ENCODE data around the gene SLC2A6. TPM values are rescaled to one million over a fixed set of nuclear protein-coding genes. Genes with fewer than 3 reads are reported as not detected.

SLC2A6 gene
- total RNA-seq, 4 donors from 2014 or later = 0.96 to 20.1 (median 3.4) TPM

GRCh38 chr9:133424187-133424586, 54.7 kb downstream of the SLC2A6 start:
- intact Hi-C loops (cut with DNase I; ENCODE audit: low total_unique reads) = no loop called here
- Histone ChIP-seq H3K27ac (no peak overlapping the region), H3K36me3 (no peaks in the 10 kb centered on the region), H3K4me3 (no peak overlapping the region), H3K9me3 (no peaks in the 10 kb centered on the region), H3K27me3 (peaks cover 21% of the 10 kb centered on the region), H3K4me1 (peaks cover 4 to 29% (median 17%) of the 10 kb centered on the region in 4 donors)
- no peak for DNase-seq
- in situ Hi-C loops (cut with MboI; ENCODE audit: low pct_ligation_motif_present in 1 of 4, low pct_unique_long_range_greater_than_20kb in 1 of 4, low sequenced_read_pairs in 3 of 4) = no loop called here
- WGBS, 2 donors (ENCODE audit: low coverage in 1 of 2) = 95 to 100% methylated on average over 2 to 12 of the region's 12 CpGs
- no peak for TF ChIP-seq EP300 (IDR thresholded peaks at IDR 0.05; ENCODE audit: low read depth)

DNA sequence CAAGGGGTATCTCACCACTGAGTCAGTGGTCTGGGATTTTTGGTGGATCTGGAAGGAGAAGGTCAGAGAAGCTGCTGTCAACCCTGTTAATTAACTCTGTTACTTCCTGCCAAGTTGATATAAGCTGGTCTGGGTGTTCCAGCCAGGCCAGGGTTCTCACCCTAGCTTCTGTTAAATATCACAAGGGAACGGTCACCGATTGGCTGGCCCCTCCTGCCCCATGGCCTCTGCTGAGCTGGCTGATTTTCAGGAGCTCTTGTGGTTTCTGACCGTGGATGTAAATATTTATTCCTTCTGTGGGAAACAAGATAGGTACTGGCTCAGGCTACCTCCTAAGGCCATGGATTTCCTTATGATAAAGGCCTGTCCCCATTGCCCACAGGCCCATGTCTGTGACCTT, 55.7 kb downstream of the SLC2A6 start:
- in situ Hi-C loops (cut with MboI; ENCODE audit: low pct_ligation_motif_present in 1 of 4, low pct_unique_long_range_greater_than_20kb in 1 of 4, low sequenced_read_pairs in 3 of 4) = no loop called here
- no peak overlapping the region for H3K27ac ChIP-seq
- no peaks in the 10 kb centered on the region for H3K36me3 ChIP-seq
- TF ChIP-seq POLR2A (IDR thresholded peaks at IDR 0.05) (no peak), POLR2AphosphoS5 (IDR thresholded peaks at IDR 0.05) (no peak), EP300 (IDR thresholded peaks at IDR 0.05; ENCODE audit: low read depth) (no peak)
- TF ChIP-seq, protein P1, sequence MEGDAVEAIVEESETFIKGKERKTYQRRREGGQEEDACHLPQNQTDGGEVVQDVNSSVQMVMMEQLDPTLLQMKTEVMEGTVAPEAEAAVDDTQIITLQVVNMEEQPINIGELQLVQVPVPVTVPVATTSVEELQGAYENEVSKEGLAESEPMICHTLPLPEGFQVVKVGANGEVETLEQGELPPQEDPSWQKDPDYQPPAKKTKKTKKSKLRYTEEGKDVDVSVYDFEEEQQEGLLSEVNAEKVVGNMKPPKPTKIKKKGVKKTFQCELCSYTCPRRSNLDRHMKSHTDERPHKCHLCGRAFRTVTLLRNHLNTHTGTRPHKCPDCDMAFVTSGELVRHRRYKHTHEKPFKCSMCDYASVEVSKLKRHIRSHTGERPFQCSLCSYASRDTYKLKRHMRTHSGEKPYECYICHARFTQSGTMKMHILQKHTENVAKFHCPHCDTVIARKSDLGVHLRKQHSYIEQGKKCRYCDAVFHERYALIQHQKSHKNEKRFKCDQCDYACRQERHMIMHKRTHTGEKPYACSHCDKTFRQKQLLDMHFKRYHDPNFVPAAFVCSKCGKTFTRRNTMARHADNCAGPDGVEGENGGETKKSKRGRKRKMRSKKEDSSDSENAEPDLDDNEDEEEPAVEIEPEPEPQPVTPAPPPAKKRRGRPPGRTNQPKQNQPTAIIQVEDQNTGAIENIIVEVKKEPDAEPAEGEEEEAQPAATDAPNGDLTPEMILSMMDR (IDR thresholded peaks at IDR 0.05) = no peak
- peaks cover 14% of the 10 kb centered on the region for H3K27me3 ChIP-seq
- no peak overlapping the region for H3K4me3 ChIP-seq
- 67% methylated on average over 3 of the region's 3 CpGs; no CpG with 5 or more reads in 1 of the 2 donors for WGBS, 2 donors (ENCODE audit: low coverage in 1 of 2)
- H3K4me1 ChIP-seq = peaks cover 3 to 21% (median 13%) of the 10 kb centered on the region in 4 donors
- H3K9me3 ChIP-seq = no peaks in the 10 kb centered on the region
- intact Hi-C loops (cut with DNase I; ENCODE audit: low total_unique reads) = no loop called here
- DNase-seq = no peak

GRCh38 chr9:133421615-133422542, 57.0 kb downstream of the SLC2A6 start, which contains the start of gene ADAMTS13:
TSS of gene ADAMTS13 (plus strand) at chr9:133422367. CDS start at chr9:133422444, 77 bp downstream.
- H3K4me3 ChIP-seq = no peak within 1 kb of the TSS
- in situ Hi-C loops (cut with MboI; ENCODE audit: low pct_ligation_motif_present in 1 of 4, low pct_unique_long_range_greater_than_20kb in 1 of 4, low sequenced_read_pairs in 3 of 4) = no loop called here
- peaks cover under 1% of the 10 kb centered on the region for H3K27me3 ChIP-seq
- DNase-seq = no peak
- no peaks in the 10 kb centered on the region for H3K36me3 ChIP-seq
- 40 to 58% methylated on average over 1 to 23 of the region's 23 CpGs for WGBS, 2 donors (ENCODE audit: low coverage in 1 of 2)
- no peaks in the 10 kb centered on the region for H3K9me3 ChIP-seq
- H3K27ac ChIP-seq = no peak within 1 kb of the TSS
- intact Hi-C loops (cut with DNase I; ENCODE audit: low total_unique reads) = no loop called here
- TF ChIP-seq EP300 (IDR thresholded peaks at IDR 0.05; ENCODE audit: low read depth) = no peak
- TF ChIP-seq, protein P1 (IDR thresholded peaks at IDR 0.05) = no peak
- no peak for TF ChIP-seq POLR2A (IDR thresholded peaks at IDR 0.05)
- no peak for TF ChIP-seq POLR2AphosphoS5 (IDR thresholded peaks at IDR 0.05)
- peaks cover 0 to 24% (median 16%) of the 10 kb centered on the region in 4 donors for H3K4me1 ChIP-seq

Other genes starting within 250 kb of the SLC2A6 start
- gene ABO, start 203.9 kb downstream of the SLC2A6 start, total RNA-seq = 100 to 1,000 TPM in 3 of 4 donors, 10 to 100 TPM in 1; 77.4 to 199 (median 141) TPM
- gene SURF6, start 142.9 kb downstream of the SLC2A6 start, total RNA-seq = 10 to 100 TPM; 18.1 to 61.3 (median 22.5) TPM
- gene MED22, start 131.0 kb downstream of the SLC2A6 start, total RNA-seq = 10 to 100 TPM; 21.5 to 50.5 (median 25.4) TPM
- 1,000 to 10,000 TPM in 2 of 4 donors, 100 to 1,000 TPM in 2; 725 to 1,490 (median 1,034) TPM for gene RPL7A, start 130.9 kb downstream of the SLC2A6 start, total RNA-seq
- gene SURF1, start 122.6 kb downstream of the SLC2A6 start, total RNA-seq = 10 to 100 TPM; 14.2 to 66.1 (median 50.2) TPM
- gene SURF2, start 122.5 kb downstream of the SLC2A6 start, total RNA-seq = 10 to 100 TPM in 3 of 4 donors, 1 to 10 TPM in 1; 3.7 to 21.4 (median 17.9) TPM
- 100 to 1,000 TPM in 3 of 4 donors, 10 to 100 TPM in 1; 89.4 to 205 (median 147) TPM for gene SURF4, start 103.0 kb downstream of the SLC2A6 start, total RNA-seq
- 1 to 10 TPM in 1 of 4 donors, under 1 TPM in 1, not detected in 2; 0.68 to 1.5 TPM for gene STKLD1, start 102.7 kb downstream of the SLC2A6 start, total RNA-seq
- gene REXO4, start 61.1 kb downstream of the SLC2A6 start, total RNA-seq = 10 to 100 TPM; 12.1 to 21.9 (median 16.0) TPM
- gene ADAMTS13, start 56.7 kb downstream of the SLC2A6 start, total RNA-seq = 10 to 100 TPM in 2 of 4 donors, 1 to 10 TPM in 2; 2.6 to 12.7 (median 7.2) TPM
- 100 to 1,000 TPM in 1 of 4 donors, 10 to 100 TPM in 3; 44.6 to 153 (median 80.0) TPM for gene CACFD1, start 19.1 kb downstream of the SLC2A6 start, total RNA-seq
- gene MYMK, start 45.9 kb upstream of the SLC2A6 start, total RNA-seq = not detected
- gene ADAMTSL2, start 55.6 kb upstream of the SLC2A6 start, total RNA-seq = 1 to 10 TPM in 2 of 4 donors, under 1 TPM in 2; 0.64 to 2.4 (median 1.5) TPM
- under 1 TPM in 1 of 4 donors, not detected in 3; 0.64 TPM for gene FAM163B, start 130.3 kb upstream of the SLC2A6 start, total RNA-seq
- gene DBH, start 157.3 kb upstream of the SLC2A6 start, total RNA-seq = not detected